DMS 273 treated with DMSO at 0.1 percent for 48 hours (cell line): ENCODE results near the gene TLX2.
"Not testable (repeated sequence)": the region's sequence is repeated elsewhere in the genome, so short reads cannot be mapped to it uniquely, and the experiment has no call there.

Source experiments
- DNase-seq: peaks from one replicate; lab custom pipeline; 2025; lab: John Stamatoyannopoulos, UW

TLX2 gene

DNA sequence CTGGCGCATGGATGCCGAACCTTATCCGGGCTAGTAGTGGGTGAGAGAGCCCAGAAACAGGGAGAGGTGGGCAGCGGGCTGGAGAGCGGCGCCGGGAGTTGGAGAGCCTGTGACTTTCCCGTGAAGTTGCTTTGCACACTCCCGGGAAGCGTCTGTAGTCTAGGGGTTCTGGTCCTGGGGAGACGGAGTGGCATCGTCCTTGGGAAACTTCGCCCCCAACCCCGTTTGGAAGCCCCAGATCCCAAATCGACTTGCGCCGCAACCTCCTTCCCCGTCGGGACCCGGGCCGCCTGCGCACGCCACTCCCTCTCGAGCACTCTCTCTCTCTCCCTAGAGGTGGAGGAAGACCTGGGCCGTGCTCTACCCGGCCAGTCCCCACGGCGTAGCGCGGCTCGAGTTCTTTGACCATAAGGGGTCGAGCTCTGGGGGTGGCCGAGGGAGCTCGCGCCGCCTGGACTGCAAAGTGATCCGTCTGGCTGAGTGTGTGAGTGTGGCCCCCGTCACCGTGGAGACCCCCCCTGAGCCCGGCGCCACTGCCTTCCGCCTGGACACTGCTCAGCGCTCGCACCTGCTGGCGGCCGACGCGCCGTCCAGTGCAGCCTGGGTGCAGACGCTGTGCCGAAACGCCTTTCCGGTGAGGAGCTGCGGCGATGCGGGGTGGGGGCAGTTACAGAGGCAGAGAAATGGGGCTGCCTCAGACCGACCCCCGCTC, 40.7 kb downstream of the TLX2 start:
- no peak for DNase-seq

DNA sequence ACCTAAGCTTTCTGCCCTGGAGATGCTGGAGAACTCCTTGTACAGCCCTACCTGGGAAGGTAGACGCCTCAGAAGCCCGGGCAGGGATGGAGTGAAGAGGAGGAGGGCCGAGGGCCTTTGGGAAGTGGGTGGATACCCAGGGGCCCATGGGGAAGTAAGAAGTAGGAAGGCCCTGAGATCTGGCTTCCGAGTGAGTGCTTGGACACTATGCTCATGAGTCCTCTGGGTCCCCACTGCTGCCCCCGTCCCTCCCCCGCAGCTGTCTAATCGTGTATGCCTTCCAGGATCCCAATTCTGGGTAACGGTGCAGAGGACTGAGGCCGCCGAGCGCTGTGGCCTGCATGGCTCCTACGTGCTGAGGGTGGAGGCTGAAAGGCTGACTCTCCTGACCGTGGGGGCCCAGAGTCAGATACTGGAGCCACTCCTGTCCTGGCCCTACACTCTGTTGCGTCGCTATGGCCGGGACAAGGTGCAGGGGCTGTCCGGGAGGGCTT, 41.4 kb downstream of the TLX2 start:
- DNase-seq, result no peak

DNA sequence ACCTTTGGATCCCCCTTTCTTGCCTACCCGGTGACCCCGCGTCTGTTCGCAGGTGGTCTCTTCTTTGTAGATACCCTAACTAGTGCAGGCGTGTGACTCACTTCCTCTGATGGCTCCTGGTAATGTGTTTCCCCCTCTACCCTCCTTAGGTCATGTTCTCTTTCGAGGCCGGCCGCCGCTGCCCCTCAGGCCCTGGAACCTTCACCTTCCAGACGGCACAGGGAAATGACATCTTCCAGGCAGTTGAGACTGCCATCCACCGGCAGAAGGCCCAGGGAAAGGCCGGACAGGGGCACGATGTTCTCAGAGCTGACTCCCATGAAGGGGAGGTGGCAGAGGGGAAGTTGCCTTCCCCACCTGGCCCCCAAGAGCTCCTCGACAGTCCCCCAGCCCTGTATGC, 41.9 kb downstream of the TLX2 start:
- DNase-seq, result no peak

DNA sequence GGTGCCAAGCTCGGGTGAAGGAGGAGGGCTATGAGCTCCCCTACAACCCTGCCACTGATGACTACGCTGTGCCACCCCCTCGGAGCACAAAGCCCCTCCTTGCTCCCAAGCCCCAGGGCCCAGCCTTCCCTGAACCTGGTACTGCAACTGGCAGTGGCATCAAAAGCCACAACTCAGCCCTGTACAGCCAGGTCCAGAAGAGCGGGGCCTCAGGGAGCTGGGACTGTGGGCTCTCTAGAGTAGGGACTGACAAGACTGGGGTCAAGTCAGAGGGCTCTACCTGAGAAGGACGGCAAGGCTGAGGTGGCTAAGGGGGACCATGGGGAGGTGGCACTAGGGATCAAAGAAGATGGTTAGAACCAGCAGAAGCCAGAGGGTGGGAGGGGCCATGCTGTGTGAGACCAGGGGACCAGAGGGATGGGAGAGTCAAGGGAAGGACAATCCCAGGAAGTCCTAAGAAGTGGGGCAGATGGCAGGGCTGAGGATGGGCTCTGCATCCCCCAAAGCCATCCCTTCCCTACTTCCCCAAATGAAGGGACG, 42.7 kb downstream of the TLX2 start:
- no peak for DNase-seq

DNA sequence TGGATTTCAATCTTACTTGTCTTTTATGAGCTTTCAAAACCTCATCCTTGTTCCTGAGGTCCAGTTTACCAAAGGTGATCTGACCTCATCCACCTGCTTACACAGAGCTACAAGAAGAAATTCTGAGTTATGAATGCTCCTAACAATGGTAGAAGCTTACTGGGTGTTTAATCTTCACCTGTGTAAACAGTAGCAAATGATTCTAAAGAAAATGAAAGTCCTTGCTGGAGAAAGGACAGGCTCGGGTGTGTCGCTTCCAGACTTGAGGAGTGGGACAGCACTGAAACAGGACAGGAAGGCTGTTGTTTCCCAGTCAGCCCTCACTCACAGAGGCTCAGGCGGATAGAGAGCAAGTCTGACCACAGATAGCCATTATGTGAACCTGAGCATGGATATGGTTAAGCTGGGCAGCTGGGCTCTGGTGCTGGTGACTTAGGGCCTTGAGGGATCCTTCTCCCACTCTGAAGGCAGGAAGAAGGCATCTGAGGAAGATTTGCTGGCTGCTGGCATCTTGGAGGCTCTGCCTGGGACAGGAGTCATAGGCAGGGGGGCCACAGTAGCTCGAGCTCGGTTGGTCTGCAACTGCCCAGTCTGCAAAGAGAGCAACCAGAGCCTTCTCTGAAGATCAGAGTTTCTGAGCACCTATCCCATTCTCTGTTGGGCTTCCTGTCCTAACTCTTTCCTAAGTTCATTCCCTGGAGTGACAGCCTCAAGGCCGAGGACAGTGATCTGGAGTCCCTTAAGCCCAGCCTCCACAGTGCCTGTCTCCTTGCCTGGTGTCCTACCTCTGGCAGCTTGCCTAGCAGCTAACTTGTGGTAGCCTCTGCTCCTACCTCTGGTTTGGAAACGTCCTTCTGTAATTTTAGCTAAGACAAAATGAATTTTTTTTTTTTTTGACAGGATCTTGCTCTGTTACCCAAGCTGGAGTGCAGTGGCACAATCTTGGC, 44.3 kb downstream of the TLX2 start:
- no peak for DNase-seq

DNA sequence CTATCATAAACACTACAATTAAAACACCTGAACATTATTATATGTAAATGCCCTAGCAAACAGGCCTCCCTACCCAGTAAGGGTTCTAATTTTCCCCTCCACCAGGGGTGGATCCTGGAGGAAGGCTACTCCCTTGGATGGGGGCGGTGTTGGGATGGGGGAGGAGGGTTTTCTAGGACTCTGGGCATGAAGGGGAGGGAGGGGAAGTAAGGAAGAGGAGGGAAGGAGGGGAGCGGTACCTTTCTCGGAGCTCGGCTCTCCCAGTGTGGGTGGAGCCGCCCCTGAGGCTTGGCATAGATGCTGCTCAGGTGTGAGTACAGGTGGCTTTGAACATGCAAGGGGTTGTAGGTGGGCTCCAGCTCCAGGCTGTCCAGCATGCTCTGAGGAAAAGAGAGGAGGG, 45.7 kb downstream of the TLX2 start:
- no peak for DNase-seq

DNA sequence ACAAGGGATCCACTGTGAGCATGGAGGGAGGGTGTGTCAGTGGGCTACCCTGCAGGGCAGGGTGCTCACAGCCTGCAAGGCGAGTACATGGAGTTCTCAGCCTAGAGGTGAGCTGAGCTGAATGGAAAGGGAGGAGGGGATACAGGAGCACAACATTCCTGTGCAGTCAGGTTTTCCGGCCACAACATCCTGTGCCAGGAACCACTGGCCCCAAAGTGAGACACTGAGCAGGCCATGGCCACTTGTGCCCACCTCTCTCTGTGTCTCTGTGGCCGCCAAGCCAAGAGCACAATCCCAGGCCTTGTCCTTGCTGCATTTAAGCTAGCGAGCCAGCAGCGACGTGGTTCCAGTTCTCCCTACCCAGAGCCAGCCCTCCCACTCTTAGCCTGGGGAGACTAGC, 46.3 kb downstream of the TLX2 start:
- no peak for DNase-seq

DNA sequence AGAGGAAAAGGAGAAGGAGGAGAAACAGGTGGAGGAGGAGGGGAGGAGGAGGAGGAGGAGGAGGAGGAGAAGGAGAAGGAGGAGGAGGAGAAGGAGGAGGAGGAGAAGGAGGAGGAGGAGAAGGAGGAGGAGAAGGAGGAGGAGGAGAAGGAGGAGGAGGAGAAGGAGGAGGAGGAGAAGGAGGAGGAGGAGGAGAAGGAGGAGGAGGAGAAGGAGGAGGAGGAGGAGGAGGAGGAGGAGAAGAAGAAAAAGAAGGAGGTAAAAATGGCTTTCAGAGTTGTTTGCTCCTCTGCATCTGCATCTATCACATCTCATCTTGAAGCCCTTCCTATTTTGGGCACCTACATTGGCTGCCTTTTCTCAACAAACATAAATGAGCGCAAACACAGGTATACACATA, 46.8 kb downstream of the TLX2 start:
- not testable (repeated sequence) for DNase-seq

DNA sequence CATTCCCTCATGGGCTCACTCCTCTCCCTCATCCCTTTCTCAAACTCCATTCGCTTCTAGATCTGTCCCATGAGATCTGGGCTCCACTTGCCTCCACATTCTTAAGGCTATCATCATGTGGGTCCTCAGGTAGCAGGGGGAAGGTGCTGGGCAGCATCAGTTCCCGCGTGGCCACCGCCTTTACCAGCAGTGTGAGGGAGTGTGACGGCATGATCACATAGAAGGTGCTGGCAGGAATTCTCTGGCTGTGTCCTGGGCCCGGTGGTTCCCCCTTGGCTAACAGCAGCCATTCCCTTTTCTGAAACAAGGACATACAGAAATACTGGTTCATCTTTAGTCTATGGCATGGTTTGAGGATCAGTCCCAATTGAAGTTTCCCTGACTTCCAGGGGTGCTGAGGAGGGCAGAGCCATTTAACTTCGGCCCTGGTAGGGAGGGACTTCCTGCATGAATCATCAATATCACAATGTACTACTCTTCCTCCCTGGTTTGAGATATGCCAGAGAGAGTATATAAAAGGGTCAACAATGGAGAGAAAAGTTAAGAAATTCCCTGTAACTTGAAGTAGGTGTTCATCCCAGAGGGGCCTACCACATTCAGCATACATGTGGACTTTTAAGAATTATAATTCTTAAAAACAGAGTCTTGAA, 48.0 kb downstream of the TLX2 start:
- DNase-seq, result no peak

DNA sequence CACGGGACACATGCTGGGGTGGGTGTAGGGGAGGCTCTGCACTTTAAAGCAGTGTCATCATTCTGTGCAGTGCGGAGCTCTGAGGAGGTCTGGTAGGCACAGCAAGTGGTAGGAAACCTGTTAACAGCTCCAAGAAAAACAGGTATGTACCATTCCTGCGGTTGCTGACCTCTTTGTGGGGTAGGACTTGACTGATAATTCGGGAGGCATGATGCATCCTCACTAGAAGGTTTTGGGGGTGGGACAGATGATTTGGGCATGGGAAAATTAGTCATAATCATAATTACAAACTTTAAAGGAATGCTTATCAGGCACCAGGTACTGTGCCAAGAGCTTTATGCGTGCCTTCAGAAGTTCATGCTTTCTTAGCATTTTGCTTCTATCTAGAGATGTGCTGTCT, 50.0 kb downstream of the TLX2 start:
- DNase-seq, result no peak

DNA sequence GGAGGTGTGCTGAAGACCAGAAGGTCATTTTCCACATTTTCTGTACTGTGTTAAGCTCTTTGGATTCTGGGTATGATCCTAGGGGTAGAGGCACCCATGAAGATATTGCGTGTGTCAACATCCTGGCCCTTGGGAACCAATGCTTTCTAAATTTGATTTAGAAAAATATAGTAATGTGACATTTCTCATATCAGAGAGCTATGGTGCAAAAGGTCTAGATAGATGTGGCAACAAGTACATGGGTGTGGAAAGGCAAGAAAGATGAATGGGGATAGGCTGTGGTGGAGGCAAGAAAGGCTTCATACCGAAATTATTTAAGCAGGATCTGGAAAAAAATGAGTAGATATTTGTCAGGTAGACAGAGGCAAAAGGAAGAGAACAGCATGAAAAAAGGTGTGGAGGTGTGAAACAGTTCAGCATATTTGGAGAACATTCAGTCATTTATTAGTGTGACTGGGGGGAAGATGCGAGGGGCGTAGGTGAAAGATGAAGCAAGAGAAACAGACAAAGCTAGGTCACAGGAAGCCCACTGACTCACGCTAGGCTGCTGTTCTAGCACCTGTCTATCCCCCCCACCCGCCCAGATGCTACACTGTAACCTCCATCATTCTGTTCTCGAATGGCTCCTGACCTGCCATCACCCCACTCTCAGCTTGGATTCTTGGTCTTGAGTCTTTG, 52.0 kb downstream of the TLX2 start:
- DNase-seq, result no peak

DNA sequence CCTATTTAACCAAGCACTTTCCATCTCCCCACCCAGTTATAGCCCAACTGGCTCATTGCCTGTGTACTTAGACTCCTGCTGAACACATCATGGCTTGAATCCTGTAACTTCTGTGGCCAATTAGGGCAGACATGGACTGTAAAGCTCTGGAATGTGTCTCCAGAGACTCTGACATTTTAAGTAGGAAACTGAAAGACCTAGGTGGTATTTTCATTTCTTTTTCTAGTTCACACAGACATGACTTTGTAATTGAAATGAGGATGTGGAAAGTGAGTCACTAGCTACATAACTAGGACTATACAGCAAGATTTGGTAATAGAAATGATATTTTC, 52.5 kb downstream of the TLX2 start:
- DNase-seq, result no peak
